Right lobe of liver (tissue), 6 donors: ENCODE results near the gene ZCCHC14. TPM values are rescaled to one million over a fixed set of nuclear protein-coding genes. Genes with fewer than 3 reads are reported as not detected.

Experiments used
- ATAC-seq, 4 donors: fragments of 200-7000 bp; cut with Tn5 transposase; one replicate each; pipeline ENCODE4 v1.9.1; 2020; ENCODE audit warnings: mild to moderate bottlenecking in 4 of 4, moderate library complexity in 4 of 4
- DNase-seq, 3 donors: peaks; one replicate each; pipeline ENCODE4 v3.0.0-alpha.2; 2020
- H3K27ac ChIP-seq, 3 donors: fragments of 200-600 bp; one replicate each; pipeline ENCODE4 v1.8.0; 2022
- H3K27me3 ChIP-seq, 2 donors: fragments of 200-600 bp; one replicate each; pipeline ENCODE4 v1.8.0; 2022
- H3K36me3 ChIP-seq, 4 donors: fragments of 200-600 bp; sonication (generic) in 1 of 4; one replicate each; pipeline versions ENCODE4 v1.5.1 to v1.8.0; 2017 to 2022; ENCODE audit warnings: control low read depth in 1 of 4
- H3K4me1 ChIP-seq, 4 donors: fragments of 200-600 bp; sonication (generic) in 1 of 4; one replicate each; pipeline versions ENCODE4 v1.5.1 to v1.8.0; 2017 to 2022; ENCODE audit warnings: control low read depth in 1 of 4
- H3K4me3 ChIP-seq, 3 donors: fragments of 200-600 bp; one replicate each; pipeline ENCODE4 v1.8.0; 2022
- H3K9me3 ChIP-seq, 4 donors: fragments of 200-600 bp; sonication (generic) in 1 of 4; one replicate each; pipeline versions ENCODE4 v1.5.1 to v1.8.0; 2017 to 2022; ENCODE audit warnings: control low read depth in 1 of 4
- CTCF ChIP-seq, 4 donors: fragments of 200-600 bp in 3 of 4; fragments of 450-650 bp in 1 of 4; IDR thresholded peaks; one replicate each; pipeline versions ENCODE4 v1.5.1 to v1.8.0; 2016 to 2022; ENCODE audit warnings: antibody characterized with exemption in 4 of 4, mild to moderate bottlenecking in 2 of 4
- POLR2A ChIP-seq: fragments of 450-650 bp; IDR thresholded peaks from one replicate; pipeline ENCODE4 v1.6.1; 2017; ENCODE audit warnings: antibody characterized with exemption, mild to moderate bottlenecking
- WGBS: methylation state at CpG from one replicate; pipeline ENCODE4 v1.1.6; 2018; ENCODE audit warnings: low coverage, low lambda C conversion rate; ENCODE audit not compliant: insufficient coverage; ENCODE audit errors: missing lambda C conversion rate; 5-methylcytosine and 5-hydroxymethylcytosine counted together
- intact Hi-C, 2 donors: fragments of 100-400 bp; cut with DNase I; formaldehyde crosslinking; loops; one replicate each; pipeline versions ENCODE4 v1.11.2 to v1.14.1; 2022
- total RNA-seq, 6 experiments: library from RNA; depleted of rRNA in 2 of 6; stranded (reverse); fragments of >200 nt in 2 of 6; fragmentation: NEBNext Ultra II Directional in 3 of 6; extraction: Animal tissue kit (Norgen Biotek cat#: 25700) in 3 of 6; gene quantifications; one replicate each; pipeline versions ENCODE4 v1.1.0 to v1.2.4, GENCODE V29; 2016 to 2023
- donor health status: DM: no; HTN: yes; CAD: no.
- donor health status: DM: no; HTN: no; CAD: no.
- donor health status: DM: no; HTN: no; CAD: no.
- donor health status: DM: no; HTN: yes; CAD: no.
- donor health status: DM: no; HTN: yes; CAD: no.

ZCCHC14 gene
- total RNA-seq, 6 experiments from 2014 or later, result 12.6 to 26.5 (median 17.7) TPM

- Histone ChIP-seq H3K27me3 (no peaks in the 10 kb centered on the region), H3K9me3 (no peaks in the 10 kb centered on the region), H3K36me3 (peaks cover 0 to 48% (median 18%) of the 10 kb centered on the region in 4 donors), H3K4me3 (no peak overlapping the region), H3K27ac (no peak overlapping the region), H3K4me1 (peaks cover 0 to 11% (median 0%) of the 10 kb centered on the region in 4 donors)
- intact Hi-C loops, result no loop called here
- ATAC-seq, result no peak
- 94% methylated on average over 6 of the region's 7 CpGs for WGBS
- DNase-seq, result no peak
- no peak for TF ChIP-seq CTCF (IDR thresholded peaks at IDR 0.05)
- TF ChIP-seq POLR2A, result no peak
Measured at GRCh38 chr16:87359121-87359520, 133.7 kb downstream of the ZCCHC14 start.

GRCh38 chr16:87358696-87359095, 134.1 kb downstream of the ZCCHC14 start:
- Histone ChIP-seq H3K9me3 (no peaks in the 10 kb centered on the region), H3K36me3 (peaks cover 0 to 48% (median 18%) of the 10 kb centered on the region in 4 donors)

GRCh38 chr16:87358250-87358649, 134.6 kb downstream of the ZCCHC14 start:
- H3K27me3 ChIP-seq, result no peaks in the 10 kb centered on the region
- peaks cover 0 to 2% (median 0%) of the 10 kb centered on the region in 4 donors for H3K4me1 ChIP-seq
- intact Hi-C loops, result no loop called here
- no peak overlapping the region for H3K4me3 ChIP-seq
- no peak for TF ChIP-seq POLR2A
- no peak for TF ChIP-seq CTCF (IDR thresholded peaks at IDR 0.05)
- DNase-seq (no peak), ATAC-seq (no peak)
- 87% methylated on average over 11 of the region's 17 CpGs for WGBS
- no peaks in the 10 kb centered on the region for H3K9me3 ChIP-seq
- peaks cover 0 to 48% (median 18%) of the 10 kb centered on the region in 4 donors for H3K36me3 ChIP-seq
- H3K27ac ChIP-seq, result no peak overlapping the region

More at GRCh38 chr16:87358696-87359095, 134.1 kb downstream of the ZCCHC14 start:
- Histone ChIP-seq H3K27ac (no peak overlapping the region), H3K4me1 (peaks cover 0 to 7% (median 0%) of the 10 kb centered on the region in 4 donors), H3K27me3 (no peaks in the 10 kb centered on the region), H3K4me3 (no peak overlapping the region)
- intact Hi-C loops, result no loop called here
- WGBS, result 64% methylated on average over 2 of the region's 9 CpGs
- TF ChIP-seq CTCF (IDR thresholded peaks at IDR 0.05) (no peak), POLR2A (no peak)
- DNase-seq (no peak), ATAC-seq (no peak)

- Histone ChIP-seq H3K27ac (no peak overlapping the region), H3K4me1 (no peaks in the 10 kb centered on the region), H3K4me3 (no peak overlapping the region), H3K36me3 (peaks cover 0 to 45% (median 14%) of the 10 kb centered on the region in 4 donors), H3K9me3 (no peaks in the 10 kb centered on the region), H3K27me3 (no peaks in the 10 kb centered on the region)
- WGBS, result 94% methylated on average over 3 of the region's 8 CpGs
- no peak for ATAC-seq
- intact Hi-C loops, result no loop called here
- DNase-seq, result no peak
- TF ChIP-seq POLR2A (no peak), CTCF (IDR thresholded peaks at IDR 0.05) (no peak)
Measured at GRCh38 chr16:87356491-87356853, 136.4 kb downstream of the ZCCHC14 start.

Other genes starting within 250 kb of the ZCCHC14 start
- 1 to 10 TPM; 1.7 to 5.5 (median 3.9) TPM for gene C16orf95, start 175.6 kb downstream of the ZCCHC14 start, total RNA-seq
- gene FBXO31, start 109.2 kb downstream of the ZCCHC14 start, total RNA-seq, result 10 to 100 TPM; 20.6 to 56.9 (median 31.1) TPM
- 10 to 100 TPM; 16.5 to 48.8 (median 25.6) TPM for gene MAP1LC3B, start 100.7 kb downstream of the ZCCHC14 start, total RNA-seq
- under 1 TPM in 2 of 6 experiments, not detected in 4; 0.07 to 0.12 TPM for gene JPH3, start 109.5 kb upstream of the ZCCHC14 start, total RNA-seq